Measurements from ENCODE around the gene ALDOC.

ALDOC gene

DNA sequence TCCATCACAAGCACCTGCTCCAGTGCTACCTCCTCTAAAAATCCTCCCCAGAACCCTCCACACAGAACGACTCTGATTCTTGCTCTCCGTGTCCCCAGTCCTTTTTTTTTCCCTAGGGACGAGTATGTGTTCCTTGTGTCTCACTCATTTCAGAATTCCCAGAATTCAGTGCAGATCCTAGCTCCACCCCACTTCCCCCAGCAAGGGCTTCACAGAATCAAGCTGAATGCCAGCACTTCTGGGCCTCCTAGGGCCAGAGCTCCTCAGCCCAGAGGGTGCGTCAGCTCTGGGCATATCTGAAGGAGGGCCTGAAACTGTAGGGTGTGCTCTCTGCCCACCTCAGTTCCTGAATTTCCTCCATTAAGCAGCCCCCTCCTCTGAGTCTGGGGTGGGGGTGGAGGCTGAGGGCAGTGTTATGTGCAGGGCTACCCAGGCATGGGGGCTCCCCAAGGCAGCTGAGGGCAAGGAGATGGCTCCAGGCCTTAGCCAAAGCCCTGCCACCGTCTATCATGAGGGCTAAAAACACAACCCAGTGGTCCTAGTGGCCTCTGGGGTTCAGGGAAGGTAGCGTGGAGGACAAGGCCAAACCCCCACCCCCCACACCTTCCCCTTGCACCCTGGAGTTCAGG, 30.8 kb downstream of the ALDOC start:
- no peak overlapping the region for H3K4me3 ChIP-seq (ENCODE audit: low read depth, low read length, poor library complexity, severe bottlenecking)
- no peaks in the 10 kb centered on the region for H4K20me1 ChIP-seq (ENCODE audit: insufficient read depth, low read length)
- no peaks in the 10 kb centered on the region for H3K9me2 ChIP-seq (ENCODE audit: low read depth, low read length)
- no peak overlapping the region for H3K4me2 ChIP-seq (ENCODE audit: low read length)
- peaks cover 15% of the 10 kb centered on the region for H3K4me1 ChIP-seq (ENCODE audit: insufficient read depth, low read length, severe bottlenecking)
- H2AFZ ChIP-seq (ENCODE audit: low read length), result no peak overlapping the region
- no peak for TF ChIP-seq EZH2 (IDR thresholded peaks at IDR 0.05; ENCODE audit: borderline replicate concordance, low read length)
- TF ChIP-seq, protein P1, sequence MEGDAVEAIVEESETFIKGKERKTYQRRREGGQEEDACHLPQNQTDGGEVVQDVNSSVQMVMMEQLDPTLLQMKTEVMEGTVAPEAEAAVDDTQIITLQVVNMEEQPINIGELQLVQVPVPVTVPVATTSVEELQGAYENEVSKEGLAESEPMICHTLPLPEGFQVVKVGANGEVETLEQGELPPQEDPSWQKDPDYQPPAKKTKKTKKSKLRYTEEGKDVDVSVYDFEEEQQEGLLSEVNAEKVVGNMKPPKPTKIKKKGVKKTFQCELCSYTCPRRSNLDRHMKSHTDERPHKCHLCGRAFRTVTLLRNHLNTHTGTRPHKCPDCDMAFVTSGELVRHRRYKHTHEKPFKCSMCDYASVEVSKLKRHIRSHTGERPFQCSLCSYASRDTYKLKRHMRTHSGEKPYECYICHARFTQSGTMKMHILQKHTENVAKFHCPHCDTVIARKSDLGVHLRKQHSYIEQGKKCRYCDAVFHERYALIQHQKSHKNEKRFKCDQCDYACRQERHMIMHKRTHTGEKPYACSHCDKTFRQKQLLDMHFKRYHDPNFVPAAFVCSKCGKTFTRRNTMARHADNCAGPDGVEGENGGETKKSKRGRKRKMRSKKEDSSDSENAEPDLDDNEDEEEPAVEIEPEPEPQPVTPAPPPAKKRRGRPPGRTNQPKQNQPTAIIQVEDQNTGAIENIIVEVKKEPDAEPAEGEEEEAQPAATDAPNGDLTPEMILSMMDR (IDR thresholded peaks at IDR 0.05; ENCODE audit: low read length), result no peak
- no peaks in the 10 kb centered on the region for H3K36me3 ChIP-seq (ENCODE audit: insufficient read depth, low read length)
- no peaks in the 10 kb centered on the region for H3F3A ChIP-seq (ENCODE audit: insufficient read depth, low read length)
- H3K27ac ChIP-seq (ENCODE audit: low read depth, low read length, poor library complexity, severe bottlenecking), result no peak overlapping the region
- H3K79me2 ChIP-seq (ENCODE audit: insufficient read depth, low read length), result no peaks in the 10 kb centered on the region
- H3K9me3 ChIP-seq (ENCODE audit: low read length), result no peaks in the 10 kb centered on the region
- H3K9ac ChIP-seq (ENCODE audit: low read length), result no peak overlapping the region
- H3K27me3 ChIP-seq (ENCODE audit: insufficient read depth, low read length), result no peaks in the 10 kb centered on the region

DNA sequence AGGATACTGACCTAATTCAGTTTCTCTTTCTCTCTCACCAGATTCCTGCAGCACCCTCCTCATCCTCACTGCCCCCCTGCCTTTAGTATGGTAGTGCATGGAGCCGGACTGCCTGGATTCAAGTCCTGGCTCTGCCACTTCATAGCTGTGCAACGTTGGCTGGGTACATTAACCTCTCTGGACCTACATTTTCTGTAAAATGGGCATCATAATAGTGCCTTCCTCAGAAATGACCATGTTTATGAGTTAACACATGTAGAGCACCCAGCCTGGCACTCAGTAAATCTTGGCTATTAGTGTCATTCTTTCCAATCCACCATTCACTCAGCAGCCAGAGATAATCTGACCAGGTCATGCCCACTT, 31.6 kb downstream of the ALDOC start:
- no peaks in the 10 kb centered on the region for H3K9me3 ChIP-seq (ENCODE audit: low read length)
- TF ChIP-seq, protein P1 (IDR thresholded peaks at IDR 0.05; ENCODE audit: low read length), result no peak

DNA sequence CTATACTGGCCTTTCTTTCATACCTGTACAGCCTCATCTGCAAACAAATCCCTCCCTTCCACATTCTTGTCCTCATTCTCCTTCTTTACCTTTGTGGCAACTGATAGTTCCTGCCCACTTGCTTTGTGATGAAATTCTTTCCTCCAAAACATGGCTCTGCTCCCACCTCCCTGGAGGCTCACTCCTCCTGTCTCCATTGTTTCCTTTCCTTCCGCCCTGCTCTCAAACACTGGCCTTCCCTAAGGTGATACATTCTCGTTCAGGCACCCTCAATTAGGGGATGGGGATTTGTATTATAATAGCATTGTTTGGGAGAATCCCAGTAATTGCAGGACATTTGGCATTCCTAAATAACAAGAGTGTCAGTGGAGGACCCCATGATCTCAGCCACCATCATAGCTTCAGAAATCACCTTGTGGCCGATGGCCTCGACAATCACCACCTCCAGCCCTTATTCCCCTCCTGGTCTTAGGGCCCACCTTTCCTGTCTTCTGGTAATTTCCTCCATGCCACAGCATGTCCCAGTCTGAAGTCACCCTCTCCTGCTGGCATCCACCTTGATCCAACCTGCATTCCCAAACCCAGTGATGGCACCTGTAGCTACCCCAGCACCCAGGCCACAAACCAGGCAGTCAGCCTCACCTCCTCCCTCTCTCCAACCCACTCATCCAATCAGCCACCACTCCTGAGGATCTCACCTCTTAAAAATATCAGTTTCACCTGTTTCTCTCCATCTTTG, 32.1 kb downstream of the ALDOC start:
- Histone ChIP-seq H3K4me2 (ENCODE audit: low read length) (no peak overlapping the region), H3K9me2 (ENCODE audit: low read depth, low read length) (no peaks in the 10 kb centered on the region), H3K36me3 (ENCODE audit: insufficient read depth, low read length) (no peaks in the 10 kb centered on the region), H3K79me2 (ENCODE audit: insufficient read depth, low read length) (no peaks in the 10 kb centered on the region), H3K27ac (ENCODE audit: low read depth, low read length, poor library complexity, severe bottlenecking) (no peak overlapping the region), H3K9me3 (ENCODE audit: low read length) (no peaks in the 10 kb centered on the region), H3K4me1 (ENCODE audit: insufficient read depth, low read length, severe bottlenecking) (peaks cover 15% of the 10 kb centered on the region), H2AFZ (ENCODE audit: low read length) (no peak overlapping the region), H3K27me3 (ENCODE audit: insufficient read depth, low read length) (no peaks in the 10 kb centered on the region), H3F3A (ENCODE audit: insufficient read depth, low read length) (no peaks in the 10 kb centered on the region), H4K20me1 (ENCODE audit: insufficient read depth, low read length) (no peaks in the 10 kb centered on the region), H3K4me3 (ENCODE audit: low read depth, low read length, poor library complexity, severe bottlenecking) (no peak overlapping the region), H3K9ac (ENCODE audit: low read length) (no peak overlapping the region)
- TF ChIP-seq, protein P1 (IDR thresholded peaks at IDR 0.05; ENCODE audit: low read length), result no peak
- TF ChIP-seq EZH2 (IDR thresholded peaks at IDR 0.05; ENCODE audit: borderline replicate concordance, low read length), result no peak

More for the DNA sequence above, 31.6 kb downstream of the ALDOC start:
- H3F3A ChIP-seq (ENCODE audit: insufficient read depth, low read length), result no peaks in the 10 kb centered on the region
- no peak overlapping the region for H3K4me2 ChIP-seq (ENCODE audit: low read length)
- no peaks in the 10 kb centered on the region for H3K27me3 ChIP-seq (ENCODE audit: insufficient read depth, low read length)
- H4K20me1 ChIP-seq (ENCODE audit: insufficient read depth, low read length), result no peaks in the 10 kb centered on the region
- no peaks in the 10 kb centered on the region for H3K79me2 ChIP-seq (ENCODE audit: insufficient read depth, low read length)
- H3K4me3 ChIP-seq (ENCODE audit: low read depth, low read length, poor library complexity, severe bottlenecking), result no peak overlapping the region
- no peak overlapping the region for H2AFZ ChIP-seq (ENCODE audit: low read length)
- no peak overlapping the region for H3K9ac ChIP-seq (ENCODE audit: low read length)
- H3K9me2 ChIP-seq (ENCODE audit: low read depth, low read length), result no peaks in the 10 kb centered on the region
- peaks cover 15% of the 10 kb centered on the region for H3K4me1 ChIP-seq (ENCODE audit: insufficient read depth, low read length, severe bottlenecking)
- no peak overlapping the region for H3K27ac ChIP-seq (ENCODE audit: low read depth, low read length, poor library complexity, severe bottlenecking)
- H3K36me3 ChIP-seq (ENCODE audit: insufficient read depth, low read length), result no peaks in the 10 kb centered on the region
